ENCODE results near the gene RAB24.
A peak's percentile ranks its signal among the peaks of the same experiment; 100 is the strongest.

Gene RAB24

GRCh38 chr5:177330991-177331842, 27.7 kb upstream of the RAB24 start:
- Histone ChIP-seq H3K27ac (no peak overlapping the region), H3K27me3 (no peaks in the 10 kb centered on the region), H3K4me1 (peaks cover 0 to 4% (median 1%) of the 10 kb centered on the region in 4 donors), H3K9me3 (no peaks in the 10 kb centered on the region), H3K4me3 (no peak overlapping the region), H3K36me3 (peaks cover 41 to 92% (median 61%) of the 10 kb centered on the region in 3 donors)
- no peak for TF ChIP-seq CTCF (IDR thresholded peaks at IDR 0.05)
- intact Hi-C loops (cut with DNase I; ENCODE audit: low total_unique reads) = no loop called here
- no peak for DNase-seq

GRCh38 chr5:177329883-177330282, 26.4 kb upstream of the RAB24 start:
- DNase-seq = no peak

GRCh38 chr5:177328545-177329231, 25.2 kb upstream of the RAB24 start:
- H3K4me1 ChIP-seq = peaks cover 0 to 4% (median under 1%) of the 10 kb centered on the region in 4 donors
- intact Hi-C loops (cut with DNase I; ENCODE audit: low total_unique reads) = no loop called here
- H3K27me3 ChIP-seq = no peaks in the 10 kb centered on the region
- H3K27ac ChIP-seq = no peak overlapping the region
- no peak for TF ChIP-seq CTCF (IDR thresholded peaks at IDR 0.05)
- no peaks in the 10 kb centered on the region for H3K9me3 ChIP-seq
- peaks cover 19 to 76% (median 35%) of the 10 kb centered on the region in 3 donors for H3K36me3 ChIP-seq
- H3K4me3 ChIP-seq = no peak overlapping the region
- no peak for DNase-seq

More at GRCh38 chr5:177329883-177330282, 26.4 kb upstream of the RAB24 start:
- H3K4me1 ChIP-seq = peaks cover 0 to 4% (median 1%) of the 10 kb centered on the region in 4 donors
- intact Hi-C loops (cut with DNase I; ENCODE audit: low total_unique reads) = no loop called here
- H3K36me3 ChIP-seq = peaks cover 31 to 78% (median 47%) of the 10 kb centered on the region in 3 donors
- no peaks in the 10 kb centered on the region for H3K9me3 ChIP-seq
- no peak overlapping the region for H3K4me3 ChIP-seq
- no peaks in the 10 kb centered on the region for H3K27me3 ChIP-seq
- TF ChIP-seq CTCF (IDR thresholded peaks at IDR 0.05) = no peak
- no peak overlapping the region for H3K27ac ChIP-seq

GRCh38 chr5:177327539-177328522, 24.3 kb upstream of the RAB24 start:
- DNase-seq = peak in 1 of 2 donors; percentile 56
- TF ChIP-seq CTCF (IDR thresholded peaks at IDR 0.05) = no peak
- Histone ChIP-seq H3K9me3 (no peaks in the 10 kb centered on the region), H3K4me1 (peaks cover 0 to 4% (median 0%) of the 10 kb centered on the region in 4 donors), H3K4me3 (no peak overlapping the region), H3K36me3 (peaks cover 12 to 68% (median 27%) of the 10 kb centered on the region in 3 donors), H3K27me3 (no peaks in the 10 kb centered on the region), H3K27ac (peak overlapping the region in 1 of 2 donors; percentile 24)
- intact Hi-C loops (cut with DNase I; ENCODE audit: low total_unique reads) = no loop called here

GRCh38 chr5:177325868-177326381, 22.4 kb upstream of the RAB24 start:
- DNase-seq = no peak
- H3K27ac ChIP-seq = no peak overlapping the region
- intact Hi-C loops (cut with DNase I; ENCODE audit: low total_unique reads) = no loop called here

More at GRCh38 chr5:177325868-177326381, 22.4 kb upstream of the RAB24 start:
- Histone ChIP-seq H3K4me3 (no peak overlapping the region), H3K36me3 (peaks cover 0 to 49% (median 9%) of the 10 kb centered on the region in 3 donors), H3K9me3 (no peaks in the 10 kb centered on the region), H3K27me3 (no peaks in the 10 kb centered on the region), H3K4me1 (peaks cover 0 to 4% (median 0%) of the 10 kb centered on the region in 4 donors)
- no peak for TF ChIP-seq CTCF (IDR thresholded peaks at IDR 0.05)
